Activated naive CD8-positive, alpha-beta T cell treated with anti-CD3 and anti-CD28 coated beads, Interleukin-2, amount 10 ng/mL, durations not matched to agents 7 days and 5 days (primary cell): ENCODE measurements around the gene MSLN. TPM values are rescaled to one million over a fixed set of nuclear protein-coding genes. Genes with fewer than 3 reads are reported as not detected.
"Not testable (repeated sequence)": the region's sequence is repeated elsewhere in the genome, so short reads cannot be mapped to it uniquely, and the experiment has no call there.

ENCODE experiments used
- ATAC-seq: fragments of 150-1000 bp; cut with Tn5 transposase; one replicate; pipeline ENCODE4 v1.10.0; 2021; ENCODE audit warnings: low read depth, moderate library complexity
- POLR2A ChIA-PET: fragments of 350-600 bp; sonication (Branson Sonifier 250); formaldehyde crosslinking; loops from one replicate; lab custom pipeline; 2021; ENCODE audit warnings: antibody characterized with exemption; lab: Charles Lee
- DNase-seq: peaks from one replicate; pipeline ENCODE4 v3.0.0; 2021
- H3K27ac Mint-ChIP-seq: one replicate; pipeline ENCODE4 v1.8.0; 2022; ENCODE audit warnings: mild to moderate bottlenecking, mixed read lengths
- H3K27me3 Mint-ChIP-seq: one replicate; pipeline ENCODE4 v1.8.0; 2022; ENCODE audit warnings: mild to moderate bottlenecking, moderate library complexity, mixed read lengths
- H3K36me3 Mint-ChIP-seq: one replicate; pipeline ENCODE4 v1.8.0; 2021; ENCODE audit warnings: mild to moderate bottlenecking, mixed read lengths
- H3K4me1 Mint-ChIP-seq: one replicate; pipeline ENCODE4 v1.8.0; 2021; ENCODE audit warnings: mixed read lengths
- H3K4me3 Mint-ChIP-seq: one replicate; pipeline ENCODE4 v1.8.0; 2022; ENCODE audit warnings: mild to moderate bottlenecking, moderate library complexity, mixed read lengths
- H3K9me3 Mint-ChIP-seq: one replicate; pipeline ENCODE4 v1.8.0; 2021; ENCODE audit warnings: mixed read lengths
- total RNA-seq, 2 experiments: library from RNA; stranded (reverse); gene quantifications; one replicate each; pipeline ENCODE4 v1.2.3, GENCODE V29; 2021

Gene MSLN
- total RNA-seq, 2 experiments from 2014 or later = not detected

GRCh38 chr16:734208-734980 is 26.1 kb upstream of the MSLN start:
- Mint-ChIP-seq H3K9me3 (no peaks in the 10 kb centered on the region), H3K27me3 (no peaks in the 10 kb centered on the region), H3K36me3 (peaks cover 6% of the 10 kb centered on the region), H3K4me3 (no peak overlapping the region), H3K27ac (no peak overlapping the region), H3K4me1 (peaks cover 6% of the 10 kb centered on the region)
- no peak for DNase-seq
- ATAC-seq = no peak
- POLR2A ChIA-PET = no interaction called here

- ATAC-seq = no peak
- DNase-seq = no peak
- Mint-ChIP-seq H3K4me1 (peaks cover 8% of the 10 kb centered on the region), H3K27me3 (no peaks in the 10 kb centered on the region), H3K9me3 (no peaks in the 10 kb centered on the region), H3K27ac (no peak overlapping the region), H3K36me3 (peaks cover 6% of the 10 kb centered on the region), H3K4me3 (no peak overlapping the region)
- POLR2A ChIA-PET = no interaction called here
Measured at GRCh38 chr16:734981-735881, 25.3 kb upstream of the MSLN start.

GRCh38 chr16:735982-736453 is 24.5 kb upstream of the MSLN start:
- ATAC-seq = no peak
- Mint-ChIP-seq H3K27me3 (no peaks in the 10 kb centered on the region), H3K27ac (no peak overlapping the region), H3K4me1 (peaks cover 8% of the 10 kb centered on the region), H3K4me3 (no peak overlapping the region), H3K36me3 (peaks cover 6% of the 10 kb centered on the region), H3K9me3 (no peaks in the 10 kb centered on the region)
- DNase-seq = no peak
- POLR2A ChIA-PET = interaction anchor here (0.7 kb wide), 1 partner anchor 13 kb away, joined by 4 read pairs; no protein-coding TSS in a partner anchor

- H3K4me3 Mint-ChIP-seq = no peak overlapping the region
- H3K27ac Mint-ChIP-seq = no peak overlapping the region
- no peaks in the 10 kb centered on the region for H3K27me3 Mint-ChIP-seq
- ATAC-seq (no peak), DNase-seq (no peak)
- no peaks in the 10 kb centered on the region for H3K9me3 Mint-ChIP-seq
- H3K4me1 Mint-ChIP-seq = peaks cover 8% of the 10 kb centered on the region
- peaks cover 6% of the 10 kb centered on the region for H3K36me3 Mint-ChIP-seq
- POLR2A ChIA-PET = interaction anchor here (1.1 kb wide), 1 partner anchor 13 kb away, joined by 3 read pairs; no protein-coding TSS in a partner anchor
Measured at GRCh38 chr16:736936-737481, 23.5 kb upstream of the MSLN start.

- ATAC-seq (no peak), DNase-seq (no peak)
- Mint-ChIP-seq H3K4me3 (peak overlapping the region; percentile 81), H3K36me3 (peaks cover 6% of the 10 kb centered on the region), H3K27ac (peak overlapping the region; percentile 63), H3K27me3 (no peaks in the 10 kb centered on the region), H3K4me1 (peaks cover 8% of the 10 kb centered on the region), H3K9me3 (no peaks in the 10 kb centered on the region)
- POLR2A ChIA-PET = interaction anchor here (0.7 to 2.2 kb wide), 9 partner anchors 10 to 53 kb away, joined by 3 to 13 read pairs (median 5); partner anchors contain the start of genes HAGHL and METRN
Measured at GRCh38 chr16:739560-740458, 20.7 kb upstream of the MSLN start.

GRCh38 chr16:740459-740763 is 20.1 kb upstream of the MSLN start:
- POLR2A ChIA-PET = interaction anchor here (0.7 to 2.2 kb wide), 10 partner anchors 10 to 73 kb away, joined by 3 to 13 read pairs (median 5); partner anchors contain the start of genes HAGHL, METRN and RHOT2
- Mint-ChIP-seq H3K27me3 (no peaks in the 10 kb centered on the region), H3K9me3 (no peaks in the 10 kb centered on the region), H3K27ac (peak overlapping the region; percentile 70), H3K36me3 (peaks cover 4% of the 10 kb centered on the region), H3K4me1 (peaks cover 6% of the 10 kb centered on the region), H3K4me3 (peak overlapping the region; percentile 81)
- ATAC-seq = peak; percentile 12
- DNase-seq = no peak

GRCh38 chr16:740764-741505 is 19.6 kb upstream of the MSLN start, which contains the start of gene CIAO3:
Gene CIAO3 (minus strand): TSS chr16:740997. CDS start chr16:740985, 12 bp downstream.
- peak; percentile 99 for DNase-seq
- Mint-ChIP-seq H3K9me3 (no peaks in the 10 kb centered on the region), H3K27me3 (no peaks in the 10 kb centered on the region), H3K4me1 (peaks cover 6% of the 10 kb centered on the region), H3K4me3 (peak within 1 kb of the TSS; percentile 81), H3K36me3 (peaks cover 4% of the 10 kb centered on the region), H3K27ac (peak within 1 kb of the TSS; percentile 75)
- ATAC-seq = peak; percentile 92
- POLR2A ChIA-PET = interaction anchor here (0.6 to 2.2 kb wide), 13 partner anchors 9 to 73 kb away, joined by 3 to 13 read pairs (median 4); partner anchors contain the start of genes ANTKMT, CHTF18, HAGHL and METRN

GRCh38 chr16:741986-742629 is 18.4 kb upstream of the MSLN start:
- Mint-ChIP-seq H3K36me3 (peaks cover 2% of the 10 kb centered on the region), H3K4me3 (peak overlapping the region; percentile 80), H3K4me1 (peaks cover 6% of the 10 kb centered on the region), H3K27me3 (no peaks in the 10 kb centered on the region), H3K9me3 (no peaks in the 10 kb centered on the region), H3K27ac (peak overlapping the region; percentile 12)
- no peak for ATAC-seq
- no peak for DNase-seq
- POLR2A ChIA-PET = interaction anchor here (0.7 to 1.2 kb wide), 2 partner anchors 12 to 63 kb away, joined by 3 read pairs; no protein-coding TSS in a partner anchor

GRCh38 chr16:742894-743293 is 17.6 kb upstream of the MSLN start:
- H3K9me3 Mint-ChIP-seq, H3K36me3 Mint-ChIP-seq, H3K27me3 Mint-ChIP-seq, H3K4me3 Mint-ChIP-seq, DNase-seq, H3K4me1 Mint-ChIP-seq, H3K27ac Mint-ChIP-seq, ATAC-seq: not testable (repeated sequence)
- POLR2A ChIA-PET = interaction anchor here (0.6 to 1.2 kb wide), 3 partner anchors 11 to 162 kb away, joined by 3 to 7 read pairs (median 3); no protein-coding TSS in a partner anchor

GRCh38 chr16:743794-744500 is 16.6 kb upstream of the MSLN start:
- no peak overlapping the region for H3K27ac Mint-ChIP-seq
- H3K4me3 Mint-ChIP-seq = no peak overlapping the region
- H3K4me1 Mint-ChIP-seq = peaks cover 4% of the 10 kb centered on the region
- ATAC-seq (no peak), DNase-seq (peak; percentile 34)
- POLR2A ChIA-PET = interaction anchor here (1.1 kb wide), 1 partner anchor 30 kb away, joined by 7 read pairs; no protein-coding TSS in a partner anchor
- H3K27me3 Mint-ChIP-seq = no peaks in the 10 kb centered on the region
- no peaks in the 10 kb centered on the region for H3K36me3 Mint-ChIP-seq
- H3K9me3 Mint-ChIP-seq = no peaks in the 10 kb centered on the region

- peak; percentile 45 for DNase-seq
- no peaks in the 10 kb centered on the region for H3K4me1 Mint-ChIP-seq
- no peaks in the 10 kb centered on the region for H3K36me3 Mint-ChIP-seq
- no peaks in the 10 kb centered on the region for H3K9me3 Mint-ChIP-seq
- no peaks in the 10 kb centered on the region for H3K27me3 Mint-ChIP-seq
- POLR2A ChIA-PET = no interaction called here
- H3K4me3 Mint-ChIP-seq = no peak overlapping the region
- H3K27ac Mint-ChIP-seq = no peak overlapping the region
- ATAC-seq = peak; percentile 26
Measured at GRCh38 chr16:745739-746138, 14.8 kb upstream of the MSLN start.
